ENCODE data around the gene EMC9. TPM values are rescaled to one million over a fixed set of nuclear protein-coding genes. Genes with fewer than 3 reads are reported as not detected.

EMC9 gene
- total and polyA plus RNA-seq, 9 donors: 5.1 to 30.7 (median 17.3) TPM

- Histone ChIP-seq H3K27ac (no peak overlapping the region), H3K36me3 (no peaks in the 10 kb centered on the region), H3K4me1 (ENCODE audit: insufficient read depth) (no peaks in the 10 kb centered on the region), H3K9me3 (no peaks in the 10 kb centered on the region), H3K4me3 (no peak overlapping the region), H3K27me3 (no peaks in the 10 kb centered on the region)
- TF ChIP-seq EP300 (IDR thresholded peaks at IDR 0.05) (no peak), POLR2A (IDR thresholded peaks at IDR 0.05) (no peak)
- TF ChIP-seq, protein P1, sequence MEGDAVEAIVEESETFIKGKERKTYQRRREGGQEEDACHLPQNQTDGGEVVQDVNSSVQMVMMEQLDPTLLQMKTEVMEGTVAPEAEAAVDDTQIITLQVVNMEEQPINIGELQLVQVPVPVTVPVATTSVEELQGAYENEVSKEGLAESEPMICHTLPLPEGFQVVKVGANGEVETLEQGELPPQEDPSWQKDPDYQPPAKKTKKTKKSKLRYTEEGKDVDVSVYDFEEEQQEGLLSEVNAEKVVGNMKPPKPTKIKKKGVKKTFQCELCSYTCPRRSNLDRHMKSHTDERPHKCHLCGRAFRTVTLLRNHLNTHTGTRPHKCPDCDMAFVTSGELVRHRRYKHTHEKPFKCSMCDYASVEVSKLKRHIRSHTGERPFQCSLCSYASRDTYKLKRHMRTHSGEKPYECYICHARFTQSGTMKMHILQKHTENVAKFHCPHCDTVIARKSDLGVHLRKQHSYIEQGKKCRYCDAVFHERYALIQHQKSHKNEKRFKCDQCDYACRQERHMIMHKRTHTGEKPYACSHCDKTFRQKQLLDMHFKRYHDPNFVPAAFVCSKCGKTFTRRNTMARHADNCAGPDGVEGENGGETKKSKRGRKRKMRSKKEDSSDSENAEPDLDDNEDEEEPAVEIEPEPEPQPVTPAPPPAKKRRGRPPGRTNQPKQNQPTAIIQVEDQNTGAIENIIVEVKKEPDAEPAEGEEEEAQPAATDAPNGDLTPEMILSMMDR (IDR thresholded peaks at IDR 0.05): no peak
- intact Hi-C loops (cut with DNase I): no loop called here
- WGBS, 3 donors: 91 to 94% (median 93%) methylated on average over 8 of the region's 8 CpGs
- peak in 1 of 5 donors; percentile 19 for DNase-seq
These were observed 11.9 kb downstream of the EMC9 start for GRCh38 chr14:24129410-24129998.

- TF ChIP-seq, protein P1 (IDR thresholded peaks at IDR 0.05): no peak
- TF ChIP-seq POLR2A (IDR thresholded peaks at IDR 0.05): no peak
- Histone ChIP-seq H3K27me3 (no peaks in the 10 kb centered on the region), H3K4me1 (ENCODE audit: insufficient read depth) (no peaks in the 10 kb centered on the region), H3K9me3 (no peaks in the 10 kb centered on the region), H3K4me3 (no peak overlapping the region), H3K36me3 (no peaks in the 10 kb centered on the region), H3K27ac (no peak overlapping the region)
- intact Hi-C loops (cut with DNase I): no loop called here
- WGBS, 3 donors: 73 to 84% (median 77%) methylated on average over 2 of the region's 2 CpGs
- DNase-seq: no peak
These were observed 13.7 kb downstream of the EMC9 start for GRCh38 chr14:24127673-24128072.

GRCh38 chr14:24126939-24127338 is 14.5 kb downstream of the EMC9 start:
- Histone ChIP-seq H3K36me3 (no peaks in the 10 kb centered on the region), H3K4me3 (no peak overlapping the region), H3K9me3 (no peaks in the 10 kb centered on the region), H3K27ac (no peak overlapping the region), H3K4me1 (ENCODE audit: insufficient read depth) (no peaks in the 10 kb centered on the region), H3K27me3 (no peaks in the 10 kb centered on the region)
- DNase-seq: no peak
- intact Hi-C loops (cut with DNase I): no loop called here
- TF ChIP-seq, protein P1 (IDR thresholded peaks at IDR 0.05): no peak
- TF ChIP-seq EP300 (IDR thresholded peaks at IDR 0.05) (no peak), POLR2A (IDR thresholded peaks at IDR 0.05) (no peak)

- Histone ChIP-seq H3K9me3 (no peaks in the 10 kb centered on the region), H3K27me3 (no peaks in the 10 kb centered on the region), H3K36me3 (peaks cover 3% of the 10 kb centered on the region), H3K4me3 (no peak overlapping the region), H3K4me1 (ENCODE audit: insufficient read depth) (no peaks in the 10 kb centered on the region), H3K27ac (no peak overlapping the region)
- WGBS, 3 donors: 84 to 90% (median 85%) methylated on average over 9 of the region's 9 CpGs
- DNase-seq: peak in 1 of 5 donors; percentile 17
- TF ChIP-seq POLR2A (IDR thresholded peaks at IDR 0.05): no peak
- TF ChIP-seq EP300 (IDR thresholded peaks at IDR 0.05): no peak
- TF ChIP-seq, protein P1 (IDR thresholded peaks at IDR 0.05): no peak
- intact Hi-C loops (cut with DNase I): no loop called here
These were observed 17.7 kb downstream of the EMC9 start for GRCh38 chr14:24123424-24124417.
